ENCODE measurements around the gene CCDC6. TPM values are rescaled to one million over a fixed set of nuclear protein-coding genes. Genes with fewer than 3 reads are reported as not detected.
"Not testable (repeated sequence)": the region's sequence is repeated elsewhere in the genome, so short reads cannot be mapped to it uniquely, and the experiment has no call there.

The CCDC6 gene
- polyA plus RNA-seq, 1 donor from 2014 or later: 20.1 TPM

- Histone ChIP-seq H3K4me2 (ENCODE audit: low read length) (no peak overlapping the region), H3K4me3 (ENCODE audit: low read length) (no peak overlapping the region), H3K9me3 (ENCODE audit: low read length) (no peaks in the 10 kb centered on the region), H3K27ac (ENCODE audit: low read length) (no peak overlapping the region), H3K9ac (ENCODE audit: low read length) (no peak overlapping the region), H3K27me3 (ENCODE audit: insufficient read depth, low read depth, low read length) (no peaks in the 10 kb centered on the region), H3K79me2 (replicated peaks; ENCODE audit: insufficient read depth, low read length) (peaks cover 37% of the 10 kb centered on the region), H4K20me1 (ENCODE audit: insufficient read depth) (no peaks in the 10 kb centered on the region), H2AFZ (ENCODE audit: low read depth, low read length) (no peak overlapping the region), H3K9me2 (ENCODE audit: insufficient read depth, low read length) (no peaks in the 10 kb centered on the region), H3F3A (ENCODE audit: insufficient read depth, low read length, poor library complexity, severe bottlenecking) (no peaks in the 10 kb centered on the region), H3K36me3 (ENCODE audit: insufficient read depth, low read length) (no peaks in the 10 kb centered on the region)
- TF ChIP-seq SMC3 (conservative IDR thresholded peaks at IDR 0.05; ENCODE audit: poor library complexity) (no peak), EZH2 (IDR thresholded peaks at IDR 0.05; ENCODE audit: borderline replicate concordance, insufficient read depth, low read length, poor library complexity, severe bottlenecking) (no peak)
These were observed 19.4 kb downstream of the CCDC6 start for GRCh38 chr10:59887006-59887405.

DNA sequence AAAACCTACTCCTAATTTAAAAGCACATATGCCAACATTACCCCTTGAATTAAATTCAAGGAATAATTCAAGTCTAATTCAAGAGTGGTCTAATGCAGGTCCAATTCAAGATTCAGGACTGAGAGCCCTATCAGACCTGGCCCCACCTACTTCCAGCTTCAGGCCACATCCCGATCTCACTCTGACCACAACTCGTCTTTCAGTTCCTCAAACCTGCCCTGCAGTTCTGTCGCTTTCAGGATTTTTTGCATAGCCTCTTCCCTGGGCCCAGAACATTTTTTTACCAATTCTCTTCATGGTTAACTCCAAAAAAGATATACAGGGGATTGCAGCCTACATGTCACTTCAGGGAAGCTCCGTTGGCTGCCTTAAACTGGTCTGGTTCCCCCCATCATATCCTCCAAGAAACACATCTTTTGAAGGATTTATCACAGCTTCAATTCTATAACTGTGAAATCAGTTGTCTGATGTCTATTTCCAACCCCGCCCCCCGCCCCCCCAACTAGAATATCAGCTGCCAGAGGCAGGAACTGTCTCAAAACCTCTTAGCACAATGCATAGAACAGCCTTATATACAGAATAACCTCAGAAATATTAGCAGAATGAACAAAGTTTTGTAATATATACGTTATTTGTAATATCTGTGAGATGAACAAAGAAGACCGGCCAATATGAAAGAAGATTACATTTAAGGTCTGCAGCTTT lies 20.8 kb downstream of the CCDC6 start:
- Histone ChIP-seq H3K9me3 (ENCODE audit: low read length) (no peaks in the 10 kb centered on the region), H3K9ac (ENCODE audit: low read length) (no peak overlapping the region), H3K27me3 (ENCODE audit: insufficient read depth, low read depth, low read length) (no peaks in the 10 kb centered on the region), H3K79me2 (replicated peaks; ENCODE audit: insufficient read depth, low read length) (peaks cover 37% of the 10 kb centered on the region), H2AFZ (ENCODE audit: low read depth, low read length) (no peak overlapping the region), H3K4me2 (ENCODE audit: low read length) (no peak overlapping the region), H4K20me1 (ENCODE audit: insufficient read depth) (no peaks in the 10 kb centered on the region), H3K36me3 (ENCODE audit: insufficient read depth, low read length) (no peaks in the 10 kb centered on the region), H3K4me3 (ENCODE audit: low read length) (no peak overlapping the region), H3K27ac (ENCODE audit: low read length) (no peak overlapping the region), H3K9me2 (ENCODE audit: insufficient read depth, low read length) (no peaks in the 10 kb centered on the region), H3F3A (ENCODE audit: insufficient read depth, low read length, poor library complexity, severe bottlenecking) (no peaks in the 10 kb centered on the region)
- TF ChIP-seq RAD21 (conservative IDR thresholded peaks at IDR 0.05) (no peak), SMC3 (conservative IDR thresholded peaks at IDR 0.05; ENCODE audit: poor library complexity) (no peak), TAF1 (IDR thresholded peaks at IDR 0.05; ENCODE audit: low read depth) (no peak), EZH2 (IDR thresholded peaks at IDR 0.05; ENCODE audit: borderline replicate concordance, insufficient read depth, low read length, poor library complexity, severe bottlenecking) (no peak), REST (IDR thresholded peaks at IDR 0.05; ENCODE audit: borderline replicate concordance) (no peak), MXI1 (conservative IDR thresholded peaks at IDR 0.05; ENCODE audit: poor library complexity, severe bottlenecking) (no peak), CTCF (IDR thresholded peaks at IDR 0.05; ENCODE audit: poor library complexity, severe bottlenecking) (no peak), POLR2AphosphoS5 (IDR thresholded peaks at IDR 0.05) (no peak), EP300 (conservative IDR thresholded peaks at IDR 0.05; ENCODE audit: poor library complexity, severe bottlenecking) (no peak)

DNA sequence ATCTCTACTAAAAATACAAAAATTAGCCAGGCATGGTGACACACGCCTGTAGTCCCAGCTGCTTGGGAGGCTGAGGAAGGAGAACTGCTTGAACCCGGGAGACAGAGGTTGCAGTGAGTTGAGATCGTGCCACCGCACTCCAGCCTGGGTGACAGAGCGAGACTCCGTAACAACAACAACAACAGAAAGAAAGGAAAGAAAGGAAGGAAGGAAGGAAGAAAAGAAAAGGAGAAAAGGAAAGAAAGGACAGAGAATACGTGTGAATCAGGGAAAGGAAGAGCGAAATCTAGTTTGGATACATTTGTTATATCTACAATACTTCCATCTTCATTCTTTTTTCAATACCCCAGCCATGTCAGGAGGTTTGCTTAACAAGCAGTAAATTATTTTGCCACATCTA lies 21.5 kb downstream of the CCDC6 start:
- not testable (repeated sequence) for H3K27me3 ChIP-seq (ENCODE audit: insufficient read depth, low read depth, low read length); H4K20me1 ChIP-seq (ENCODE audit: insufficient read depth); H3K4me2 ChIP-seq (ENCODE audit: low read length); H3K9me3 ChIP-seq (ENCODE audit: low read length); H3K4me3 ChIP-seq (ENCODE audit: low read length); H3F3A ChIP-seq (ENCODE audit: insufficient read depth, low read length, poor library complexity, severe bottlenecking); H3K9ac ChIP-seq (ENCODE audit: low read length); H3K9me2 ChIP-seq (ENCODE audit: insufficient read depth, low read length); H3K36me3 ChIP-seq (ENCODE audit: insufficient read depth, low read length); H2AFZ ChIP-seq (ENCODE audit: low read depth, low read length); H3K27ac ChIP-seq (ENCODE audit: low read length)
- peaks cover 33% of the 10 kb centered on the region for H3K79me2 ChIP-seq (replicated peaks; ENCODE audit: insufficient read depth, low read length)

Measured in neural cell (in vitro differentiated cells).